Hindlimb muscle (tissue), 1 donor: Measurements from ENCODE around the gene MTCH1. TPM values are rescaled to one million over a fixed set of nuclear protein-coding genes. Genes with fewer than 3 reads are reported as not detected.

Experiments used
- DNase-seq: peaks from one replicate; pipeline ENCODE4 v3.0.0-alpha.2; 2013
- polyA plus RNA-seq: library from polyadenylated mRNA; unstranded; fragments of 120-200 nt; gene quantifications from one replicate; pipeline ENCODE4 v1.2.1, GENCODE V29; 2013; ENCODE audit not compliant: insufficient read length

Gene MTCH1
- polyA plus RNA-seq, 1 donor: 107 TPM

DNA sequence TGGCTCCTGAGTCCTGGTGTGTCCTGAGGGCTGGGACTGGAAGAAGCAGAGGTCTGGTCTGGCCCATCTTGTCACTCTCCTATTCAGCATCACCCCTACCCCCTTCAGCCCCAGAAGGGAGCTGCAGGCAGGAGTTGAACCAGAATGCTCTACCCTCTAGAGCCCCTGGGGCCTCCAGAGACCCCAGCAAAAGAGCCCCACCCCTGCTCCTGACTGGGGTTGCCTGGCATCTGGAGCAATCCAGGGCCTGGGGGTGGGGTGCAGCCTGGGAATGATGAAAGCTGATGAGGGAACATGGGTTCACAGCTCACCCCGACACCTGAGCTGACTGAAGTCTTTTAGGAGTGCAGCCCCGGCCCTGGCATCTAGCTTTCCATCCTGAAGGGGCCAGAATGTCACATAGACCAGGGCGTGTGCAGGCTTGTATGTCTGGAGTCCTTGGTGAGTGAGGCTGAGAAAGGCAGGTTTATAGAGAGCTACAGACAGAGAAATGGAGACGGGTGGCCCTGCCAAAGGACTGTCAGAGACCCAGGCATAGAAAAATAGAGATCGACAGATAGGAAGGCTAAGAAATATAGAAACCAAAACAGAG lies 31.7 kb upstream of the MTCH1 start:
- no peak for DNase-seq

DNA sequence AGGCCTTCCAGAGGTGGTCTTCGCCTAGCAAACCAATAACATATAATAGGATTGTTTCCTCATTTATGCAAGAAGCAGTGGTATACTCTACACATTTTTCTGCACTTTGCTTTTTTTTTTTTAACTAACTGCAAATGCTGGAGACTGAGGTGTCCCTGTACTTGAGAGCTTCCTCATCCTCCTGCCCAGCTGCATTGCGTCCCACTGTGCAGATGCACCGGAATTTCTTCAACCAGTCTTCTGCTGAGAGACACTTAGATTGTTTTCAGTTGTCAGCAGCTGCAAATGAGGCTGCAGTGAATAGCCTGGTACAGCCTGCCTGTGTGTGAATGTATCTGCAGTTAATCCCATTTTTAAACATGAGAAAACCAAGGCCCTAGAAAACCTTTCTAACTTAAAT lies 31.0 kb upstream of the MTCH1 start:
- DNase-seq: no peak

DNA sequence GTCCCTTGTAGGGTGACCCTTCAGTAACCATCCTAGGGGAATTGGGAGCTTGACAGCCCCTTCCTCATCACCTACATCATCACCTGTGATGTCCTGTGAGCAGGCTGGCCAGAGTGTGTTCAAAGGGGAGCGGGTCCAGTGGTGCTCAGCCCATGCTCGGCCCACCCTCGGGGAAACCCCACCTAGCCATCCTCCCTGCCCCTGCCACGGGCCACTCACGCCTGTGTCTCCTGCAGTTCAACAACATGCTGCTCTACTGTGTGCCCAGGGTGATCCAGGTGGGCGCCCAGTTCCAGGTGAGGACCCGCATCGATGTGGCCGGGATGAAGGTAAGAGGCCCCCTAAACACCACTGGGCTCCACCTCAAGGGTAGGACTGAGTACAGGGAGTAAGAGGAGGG lies 29.5 kb upstream of the MTCH1 start:
- DNase-seq: no peak

DNA sequence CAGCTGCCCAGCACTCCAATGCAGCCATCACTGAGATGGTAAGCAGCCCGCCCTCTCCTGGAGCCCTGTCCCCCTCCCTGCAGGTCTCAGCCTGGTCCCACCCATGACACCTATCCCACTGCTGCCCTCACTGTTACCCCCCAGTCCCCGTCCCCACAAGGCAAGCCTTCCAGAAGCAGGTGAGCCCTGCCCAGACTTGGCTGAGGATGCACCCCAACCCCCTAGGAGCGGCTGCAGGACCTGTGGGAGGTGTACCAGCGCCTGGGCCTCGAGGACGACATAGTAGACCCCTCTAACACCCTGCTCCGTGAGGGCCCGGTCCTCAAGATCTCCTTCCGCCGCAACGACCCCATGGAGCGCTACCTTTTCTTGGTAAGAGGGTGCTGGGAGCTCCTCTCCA lies 28.7 kb upstream of the MTCH1 start:
- no peak for DNase-seq

DNA sequence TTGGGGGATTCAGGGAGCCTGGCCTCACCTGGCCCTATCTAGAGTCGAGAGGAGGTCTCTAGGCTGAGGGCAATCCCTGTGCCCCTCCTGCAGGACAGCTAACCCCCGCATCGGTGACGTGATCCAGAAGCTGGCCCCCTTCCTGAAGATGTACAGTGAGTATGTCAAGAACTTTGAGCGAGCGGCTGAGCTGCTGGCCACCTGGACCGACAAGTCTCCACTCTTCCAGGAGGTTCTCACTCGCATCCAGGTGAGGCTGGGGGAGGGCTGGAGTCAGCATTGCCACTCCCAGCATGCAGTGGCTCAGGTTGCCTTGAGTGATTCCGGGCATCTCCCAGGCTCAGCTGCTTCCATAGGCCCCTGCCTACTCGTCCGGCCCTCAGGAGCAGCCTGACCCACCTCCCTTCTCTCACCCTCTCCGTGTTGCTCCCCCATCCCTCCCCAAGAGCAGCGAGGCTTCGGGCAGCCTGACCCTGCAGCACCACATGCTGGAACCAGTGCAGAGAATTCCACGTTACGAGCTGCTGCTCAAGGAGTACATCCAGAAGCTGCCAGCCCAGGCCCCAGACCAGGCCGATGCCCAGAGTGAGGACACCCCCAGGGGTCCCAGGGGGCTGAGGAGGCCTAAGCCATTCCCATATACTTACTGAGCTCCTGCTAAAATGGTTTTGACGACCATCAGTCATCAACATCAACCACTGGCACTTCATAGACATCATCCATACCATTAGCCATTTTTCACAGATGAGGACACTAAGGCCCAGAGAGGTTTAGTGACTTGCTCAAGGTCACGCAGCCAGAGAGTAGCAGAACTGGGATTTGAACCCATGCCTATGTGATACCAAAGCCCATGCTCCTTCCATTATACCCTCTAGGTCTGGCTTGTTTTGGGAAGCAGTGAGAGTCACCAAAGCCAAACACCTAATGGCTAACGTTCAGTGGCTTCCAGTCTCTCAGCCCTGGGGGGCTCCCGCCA lies 27.8 kb upstream of the MTCH1 start:
- no peak for DNase-seq

DNA sequence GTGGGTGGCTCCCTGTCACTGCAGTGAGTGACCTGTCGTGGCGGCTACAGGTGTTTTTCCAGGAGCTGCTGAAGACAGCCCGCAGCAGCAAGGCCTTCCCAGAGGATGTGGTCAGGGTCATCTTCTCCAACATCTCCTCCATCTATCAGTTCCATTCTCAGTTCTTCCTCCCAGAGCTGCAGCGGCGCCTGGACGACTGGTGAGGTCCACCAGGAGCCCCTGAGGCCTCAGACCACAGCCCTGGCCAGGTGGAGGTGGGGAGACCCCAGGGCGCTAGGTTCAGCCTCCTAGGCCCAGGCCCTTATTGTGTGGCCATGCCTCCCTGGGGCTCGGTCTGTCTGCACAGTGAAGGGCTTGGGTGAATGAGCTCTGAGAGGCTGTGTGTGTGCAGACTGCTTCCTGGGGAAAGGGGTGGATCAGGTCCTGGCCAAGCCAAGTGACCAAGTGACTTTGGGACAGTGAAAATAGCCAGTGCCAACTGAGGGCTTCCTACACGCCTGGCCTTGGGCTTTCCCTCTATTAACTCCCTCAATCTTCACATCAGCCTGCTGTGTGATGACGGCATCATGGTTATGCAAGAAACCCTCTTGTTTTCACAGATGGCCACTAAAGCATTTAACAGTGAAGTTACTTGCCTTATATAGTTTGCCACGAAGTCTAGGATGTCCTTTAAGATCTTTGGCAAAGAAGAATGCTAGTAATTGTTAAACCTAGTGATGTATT lies 25.8 kb upstream of the MTCH1 start:
- no peak for DNase-seq

DNA sequence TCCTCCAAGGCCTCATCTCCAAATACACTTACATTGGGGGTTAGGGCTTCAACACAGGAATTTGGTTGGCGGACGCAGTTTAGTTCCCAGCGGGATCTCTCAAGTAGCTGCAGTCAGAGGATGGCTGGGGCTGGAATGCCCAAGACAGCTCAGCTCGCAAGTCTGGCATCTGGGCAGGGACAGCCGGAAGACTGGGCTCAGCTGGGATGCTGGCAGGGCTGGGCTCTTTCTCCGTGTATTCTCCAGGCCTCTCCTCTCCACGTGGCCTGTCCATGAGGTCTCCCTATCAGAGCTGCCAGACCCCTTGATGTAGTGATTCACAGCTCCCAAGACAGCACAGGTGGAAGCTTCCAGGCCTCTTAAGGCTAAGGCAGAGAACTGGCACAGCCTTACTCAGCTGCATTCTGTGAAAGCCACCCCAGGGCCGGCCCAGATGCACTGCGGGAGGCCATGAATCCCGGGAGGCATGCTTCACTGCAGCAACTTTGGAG lies 24.5 kb upstream of the MTCH1 start:
- DNase-seq: no peak

DNA sequence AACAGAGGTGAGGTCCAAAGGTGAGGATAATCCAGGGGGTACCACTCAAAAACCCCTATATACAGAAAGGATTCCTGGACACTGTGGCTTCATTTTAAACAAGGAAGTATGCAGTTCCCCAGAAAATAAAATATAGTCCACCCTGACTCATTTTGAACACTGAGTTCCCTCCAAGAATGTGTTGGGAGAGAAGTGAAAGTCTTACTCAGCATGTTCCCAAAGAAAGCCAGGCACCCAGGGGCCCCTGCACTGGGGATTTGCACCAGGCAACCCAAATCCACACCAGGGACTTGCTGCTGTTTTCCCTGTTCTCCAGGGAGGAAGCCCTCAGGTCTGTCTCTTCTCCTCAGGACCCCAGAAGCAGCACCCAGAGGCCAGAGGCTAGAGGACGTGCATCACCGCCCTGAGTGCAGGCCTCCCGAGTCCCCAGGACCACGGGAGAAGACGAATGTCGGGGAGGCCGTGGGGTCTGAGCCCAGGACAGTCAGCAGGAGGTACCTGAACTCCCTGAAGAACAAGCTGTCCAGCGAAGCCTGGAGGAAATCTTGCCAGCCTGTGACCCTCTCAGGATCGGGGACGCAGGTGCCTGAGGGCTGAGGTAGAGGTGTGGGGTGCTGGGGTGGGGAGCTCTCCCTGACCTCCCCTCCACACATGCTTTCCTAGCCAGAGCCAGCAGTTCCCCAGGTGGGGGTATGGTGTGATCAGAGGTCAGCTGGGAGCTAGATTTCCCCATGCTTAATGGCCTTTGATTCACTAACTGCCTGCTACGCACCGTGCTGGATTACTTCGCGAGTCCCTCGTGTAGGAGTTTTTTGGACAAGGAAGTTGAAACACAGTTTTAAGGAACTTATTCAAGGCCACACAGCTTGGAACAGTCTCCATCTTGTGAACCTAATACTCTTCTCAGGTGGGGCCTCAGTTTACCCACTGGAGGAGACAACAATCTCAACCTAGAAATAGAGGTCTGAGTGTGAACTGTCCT lies 22.8 kb upstream of the MTCH1 start:
- no peak for DNase-seq

DNA sequence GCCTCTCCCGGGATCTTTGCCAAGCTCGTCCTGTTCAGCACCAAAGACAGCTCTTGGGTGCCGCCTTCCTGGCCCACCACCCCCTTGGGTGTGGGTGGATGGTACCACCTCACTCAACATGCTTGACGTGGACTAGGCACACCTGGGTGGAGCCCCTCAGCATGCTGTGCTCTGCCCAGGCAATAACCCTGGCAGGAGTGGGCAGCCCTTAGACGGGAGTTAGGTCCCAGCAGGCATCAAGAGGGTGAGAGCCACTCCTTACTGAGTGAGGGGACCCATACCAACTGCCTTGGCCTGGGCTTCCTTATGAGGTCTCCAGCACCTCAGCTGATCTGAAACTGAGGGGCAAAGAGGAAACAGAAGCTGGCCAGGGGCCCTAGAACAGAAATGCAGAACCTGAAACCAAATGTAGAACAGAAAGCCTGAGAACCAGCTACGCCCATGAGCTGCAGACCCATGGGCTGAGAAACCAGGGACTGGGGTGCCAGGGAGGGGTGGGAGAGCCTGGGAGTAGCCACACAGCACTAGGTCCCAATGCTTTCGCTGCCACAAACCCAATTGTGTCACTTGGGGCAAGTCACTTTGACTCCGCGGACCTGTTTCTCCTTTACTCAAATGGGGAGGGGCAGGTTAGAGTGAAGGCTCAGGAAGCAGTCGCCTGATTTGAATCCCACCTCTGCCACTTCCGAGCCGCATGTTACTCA lies 21.5 kb upstream of the MTCH1 start:
- no peak for DNase-seq

DNA sequence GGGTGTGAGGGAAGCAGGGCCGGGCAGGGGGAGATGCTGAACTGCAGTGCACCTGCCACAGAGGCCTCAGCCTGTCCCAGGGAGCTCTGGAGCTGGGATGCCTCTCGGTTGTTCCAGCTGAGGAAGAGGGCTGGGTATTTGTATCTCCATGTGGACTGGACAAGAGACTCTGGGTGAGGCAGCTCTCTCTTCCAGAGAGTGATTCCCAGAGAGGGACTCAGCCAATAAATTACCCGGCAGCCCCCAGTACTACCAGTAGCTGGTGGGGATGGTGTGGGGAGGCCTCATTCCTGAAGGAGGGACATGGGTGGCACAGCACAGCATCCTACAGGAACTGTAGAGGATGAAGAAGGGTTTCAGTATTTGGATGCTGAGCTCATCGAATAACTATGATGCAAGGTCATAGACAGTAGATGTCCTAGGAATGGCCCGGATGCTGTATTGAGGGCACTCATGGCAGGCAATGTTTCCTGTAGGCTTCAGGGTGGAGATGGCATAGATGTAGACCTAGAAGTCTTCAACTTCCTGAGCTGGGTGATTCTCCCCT lies 20.9 kb upstream of the MTCH1 start:
- no peak for DNase-seq

DNA sequence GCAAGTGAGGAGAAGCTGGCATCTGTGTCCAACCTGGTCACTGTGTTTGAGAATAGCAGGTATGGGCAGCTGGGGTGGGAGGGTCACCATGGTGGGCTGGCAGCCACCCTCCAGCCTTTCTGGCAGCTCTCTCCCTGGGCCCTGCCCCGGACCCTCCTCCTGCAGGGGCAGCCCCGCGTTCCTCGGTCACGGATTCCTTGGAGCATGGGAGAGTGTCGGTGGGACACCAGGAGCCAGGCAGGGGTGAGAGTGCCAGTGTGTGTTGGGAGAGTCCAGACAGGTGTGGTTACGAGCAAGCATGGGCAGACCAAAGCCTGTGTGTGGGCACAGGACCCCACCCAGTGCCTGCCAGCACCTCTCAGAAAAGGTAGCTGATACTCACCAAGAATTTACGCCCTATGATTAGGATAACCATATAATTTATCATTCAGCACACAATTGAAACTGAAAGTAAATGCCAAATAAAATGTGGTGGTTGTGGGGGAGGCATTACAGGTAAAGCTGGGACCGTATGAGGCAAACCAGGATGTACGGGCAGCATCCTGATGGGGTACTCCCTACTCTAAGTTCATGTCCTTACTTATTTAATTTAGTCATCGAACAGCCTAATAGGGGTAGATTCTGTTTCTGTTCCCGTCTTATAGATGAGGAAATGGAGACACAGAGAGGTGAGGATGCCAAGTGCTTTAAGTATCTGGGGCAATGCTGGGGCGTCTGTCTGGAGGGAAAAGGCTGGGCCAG lies 20.0 kb upstream of the MTCH1 start:
- no peak for DNase-seq

DNA sequence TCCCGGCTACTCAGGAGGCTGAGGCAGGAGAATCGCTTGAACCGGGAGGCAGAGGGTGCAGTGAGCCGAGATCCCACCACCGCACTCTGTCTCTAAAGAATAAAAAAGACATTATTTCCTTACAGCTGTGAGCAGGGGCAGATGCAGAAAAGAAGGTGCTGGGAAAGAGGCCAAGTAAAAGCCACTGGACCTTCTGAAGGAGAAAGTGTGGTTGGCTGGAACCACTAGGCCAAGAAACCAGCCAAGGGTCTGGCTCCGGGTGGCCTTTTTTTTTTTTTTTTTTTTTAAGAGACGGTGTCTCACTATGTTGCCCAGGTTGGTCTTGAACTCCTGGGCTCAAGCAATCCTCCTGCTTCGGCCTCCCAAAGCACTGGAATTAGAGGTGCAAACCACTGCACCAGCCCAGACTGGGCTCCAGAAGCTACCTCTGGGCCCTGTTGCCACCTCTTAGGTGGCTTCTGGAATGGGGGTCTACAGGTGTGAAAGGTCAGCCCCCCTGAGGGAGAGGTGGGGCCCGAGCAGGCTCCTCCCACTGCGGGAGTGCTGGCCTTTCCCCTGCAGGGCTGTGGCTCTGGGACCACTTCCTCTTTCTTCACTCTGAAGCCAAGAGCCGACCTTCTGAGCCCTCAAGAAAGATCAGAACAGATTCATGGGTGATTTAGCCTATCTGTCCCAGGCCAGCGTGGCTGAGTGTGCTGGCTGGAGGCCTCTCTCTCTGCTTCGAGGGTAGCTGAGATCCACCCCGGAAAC lies 19.2 kb upstream of the MTCH1 start, which contains the start of gene FGD2:
Gene FGD2, plus strand, starts transcription at position 595 of the 750 bp plus-strand sequence. CDS start 163 bp downstream, outside the sequence.
- no peak for DNase-seq

DNA sequence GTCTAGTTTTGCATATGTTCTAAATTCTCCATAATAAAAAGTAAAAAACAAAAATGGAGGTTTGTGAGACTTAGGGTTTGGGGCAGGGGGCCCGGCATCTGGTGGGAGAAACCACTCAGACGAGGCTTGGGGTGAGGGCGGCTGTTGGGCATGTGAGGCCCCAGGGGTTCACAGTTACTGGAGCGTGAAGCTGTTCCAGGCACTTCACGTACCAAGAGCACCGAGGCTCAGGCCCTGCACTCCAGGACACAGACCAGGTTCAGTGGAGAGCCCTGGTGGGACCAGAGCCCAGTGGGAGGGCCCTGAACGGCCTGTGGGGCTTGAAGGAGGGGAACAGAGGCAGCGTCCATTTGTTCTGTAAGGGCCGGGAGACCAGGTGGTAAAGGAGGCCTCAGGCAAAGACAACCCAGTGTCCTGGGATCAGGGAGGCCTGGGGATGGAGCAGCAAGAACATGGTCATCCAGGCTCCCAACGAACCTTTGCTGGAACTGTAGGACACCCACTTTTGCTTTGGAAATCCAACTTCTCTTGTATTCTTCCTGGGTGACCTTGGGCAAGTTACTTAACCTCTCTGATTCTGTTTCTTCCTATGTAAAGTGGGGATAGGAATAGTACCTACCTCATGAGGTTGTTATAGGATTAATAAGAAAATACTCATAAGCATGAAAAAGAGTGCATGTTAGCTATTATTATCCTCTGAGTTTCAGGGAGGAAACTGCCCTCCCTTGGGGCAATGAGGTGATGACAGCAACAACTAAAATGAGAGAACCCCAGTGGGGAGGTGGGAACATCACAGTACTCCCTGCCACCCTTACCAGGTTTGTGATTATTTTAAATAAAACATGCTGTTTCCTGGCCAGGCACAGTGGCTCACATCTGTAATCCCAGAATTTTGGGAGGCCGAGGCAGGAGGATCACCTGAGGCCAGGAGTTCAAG lies 18.3 kb upstream of the MTCH1 start:
- DNase-seq: no peak

DNA sequence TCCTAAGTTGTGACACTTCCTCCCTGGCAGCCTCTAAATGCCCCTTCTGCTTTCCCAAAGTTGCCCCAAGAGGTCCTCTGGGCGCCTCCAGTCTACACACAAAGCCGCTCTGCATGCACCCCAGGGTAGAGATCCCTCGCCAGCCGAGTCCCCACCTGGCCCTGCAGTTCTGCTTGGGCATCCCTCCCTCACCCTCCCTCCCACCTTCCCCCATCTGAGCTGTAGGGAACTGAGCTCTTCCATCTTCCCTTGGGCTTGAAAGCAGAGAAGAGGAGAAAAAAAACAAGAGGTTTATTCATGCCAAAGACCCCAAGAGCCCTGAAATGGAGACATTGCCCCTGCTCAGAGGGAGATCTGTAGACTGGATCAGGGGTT lies 13.7 kb upstream of the MTCH1 start:
- no peak for DNase-seq

DNA sequence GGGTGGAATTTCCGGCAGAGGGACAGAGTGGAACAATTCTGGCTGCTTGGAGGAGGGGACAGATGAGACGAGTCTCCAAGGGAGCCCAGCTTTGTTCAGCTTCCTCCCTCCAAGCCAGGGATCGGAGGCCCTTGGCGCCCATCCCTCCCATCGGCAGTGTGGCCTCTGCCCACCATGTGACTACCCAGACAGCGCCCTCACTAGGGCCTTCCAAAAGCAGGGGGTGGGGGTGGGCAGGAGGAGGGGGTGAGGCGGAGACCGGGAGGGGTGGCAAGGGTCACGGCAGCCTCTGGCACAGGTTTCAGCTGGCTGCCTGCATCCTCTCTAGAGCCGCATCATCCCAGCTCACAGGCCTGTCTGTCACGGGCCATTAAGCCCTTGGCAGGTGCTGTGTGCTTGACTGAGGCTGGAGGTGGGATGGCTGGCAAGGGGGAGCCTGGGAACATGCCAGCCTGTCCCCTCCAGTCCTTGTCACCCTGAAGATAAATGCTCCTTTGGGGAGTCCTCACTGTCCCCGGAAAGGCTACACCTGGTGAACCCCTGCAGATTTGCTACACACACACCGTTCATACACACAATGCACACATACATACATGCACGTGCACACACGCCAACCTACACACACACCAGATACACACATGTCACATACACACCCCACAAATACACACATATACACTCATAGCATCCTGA lies 13.2 kb upstream of the MTCH1 start:
- DNase-seq: no peak

DNA sequence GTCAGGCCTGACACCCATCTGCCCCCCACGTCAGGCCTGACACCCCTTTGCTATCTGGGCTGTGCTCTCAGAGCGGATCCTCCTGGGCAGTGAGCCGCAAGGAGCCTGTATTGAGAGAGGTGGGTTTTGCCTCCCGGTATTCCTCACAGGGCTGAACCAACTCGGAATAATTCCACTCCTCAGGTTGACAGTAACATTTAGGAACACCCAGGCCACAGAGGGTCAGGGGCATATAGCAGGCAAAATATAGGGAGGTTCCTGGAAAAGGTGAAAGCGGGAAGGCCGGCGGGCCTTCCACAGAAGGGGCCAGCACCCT lies 12.7 kb upstream of the MTCH1 start:
- no peak for DNase-seq

DNA sequence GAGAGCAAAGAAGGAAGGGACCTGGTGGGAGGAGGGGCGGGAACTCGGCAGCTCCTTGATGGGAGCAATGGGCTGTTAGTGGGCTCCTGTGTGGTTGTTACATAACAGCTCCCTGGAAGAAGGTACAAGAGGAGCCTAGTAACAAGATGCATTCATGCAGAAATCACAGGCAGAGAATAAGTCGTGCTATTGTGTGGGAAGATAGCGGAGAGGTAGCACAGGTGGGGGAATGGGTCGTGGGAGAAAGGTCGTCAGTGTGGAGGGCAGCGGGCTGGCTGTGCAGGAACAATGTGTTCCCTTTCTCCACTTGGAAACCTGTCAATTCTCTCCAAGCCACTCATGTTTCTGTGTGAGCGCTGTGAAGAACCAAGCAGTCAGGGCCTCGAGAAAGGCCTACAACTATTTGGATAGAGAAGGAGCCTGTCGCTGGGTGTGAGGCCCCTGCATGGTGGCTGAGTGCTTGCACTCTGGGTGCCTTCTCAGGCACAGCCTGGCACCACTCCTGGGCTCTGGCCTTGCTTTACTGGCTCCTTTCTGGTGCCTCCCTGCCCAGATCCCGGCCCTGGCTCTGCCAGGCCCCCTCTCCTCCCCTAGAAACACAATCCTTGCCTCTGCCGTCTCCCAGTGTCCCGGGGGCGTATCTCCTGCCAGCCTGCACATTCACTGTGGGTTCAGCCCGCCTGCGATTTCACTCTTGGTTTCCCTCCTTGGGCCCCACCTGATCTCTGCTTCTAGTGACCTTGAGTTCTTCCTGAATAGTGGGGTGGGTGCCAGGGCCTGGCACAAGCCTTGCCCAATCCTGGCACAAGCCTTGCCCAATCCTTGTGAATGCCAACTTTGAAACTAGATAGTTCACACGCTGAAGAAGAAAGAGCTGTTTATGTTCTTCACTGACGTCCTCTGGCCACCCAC lies 12.1 kb upstream of the MTCH1 start:
- DNase-seq: no peak
